Small intestine (tissue), 7 donors: ENCODE measurements around the gene CDHR1. TPM values are rescaled to one million over a fixed set of nuclear protein-coding genes. Genes with fewer than 3 reads are reported as not detected.

Experiments used
- DNase-seq, 2 donors: peaks; one replicate each; pipeline versions ENCODE4 v3.0.0 to v3.0.0-alpha.2; 2013
- FAIRE-seq: peaks from 2 replicates; lab custom pipeline; 2012; peaks lifted over from hg19 to GRCh38; lab: Jason Lieb, UNC
- H3K27ac ChIP-seq, 3 donors: one replicate each; pipeline ENCODE4 v1.5.1; 2013; ENCODE audit warnings: low read length in 2 of 3, mild to moderate bottlenecking in 2 of 3, control low read depth in 1 of 3, inconsistent platforms in 1 of 3, low read depth in 1 of 3, moderate library complexity in 1 of 3
- H3K27me3 ChIP-seq, 3 donors: one replicate each; pipeline ENCODE4 v1.6.1; 2013; ENCODE audit warnings: low read length in 3 of 3, inconsistent platforms in 1 of 3; ENCODE audit not compliant: control insufficient read depth in 3 of 3, insufficient read depth in 3 of 3
- H3K36me3 ChIP-seq, 3 donors: one replicate each; pipeline ENCODE4 v1.6.1; 2013; ENCODE audit warnings: low read length in 3 of 3, inconsistent platforms in 1 of 3, low read depth in 1 of 3, mild to moderate bottlenecking in 1 of 3, moderate library complexity in 1 of 3; ENCODE audit not compliant: control insufficient read depth in 3 of 3, insufficient read depth in 2 of 3
- H3K4me1 ChIP-seq, 3 donors: one replicate each; pipeline ENCODE4 v1.6.1; 2013; ENCODE audit warnings: low read length in 2 of 3, inconsistent platforms in 1 of 3, low read depth in 1 of 3, mild to moderate bottlenecking in 1 of 3, moderate library complexity in 1 of 3; ENCODE audit not compliant: control insufficient read depth in 3 of 3, insufficient read depth in 2 of 3
- H3K4me3 ChIP-seq, 3 donors: one replicate each; pipeline ENCODE4 v1.5.1; 2013; ENCODE audit warnings: low read length in 3 of 3, control low read depth in 1 of 3, inconsistent platforms in 1 of 3, low read depth in 1 of 3, mild to moderate bottlenecking in 1 of 3, moderate library complexity in 1 of 3
- H3K9me3 ChIP-seq, 2 donors: one replicate each; pipeline ENCODE4 v1.6.1; 2013; ENCODE audit warnings: low read depth in 1 of 2, low read length in 1 of 2; ENCODE audit not compliant: control insufficient read depth in 2 of 2, insufficient read depth in 1 of 2
- WGBS, 3 donors: extraction: QIAGEN DNeasy Blood & Tissue Kit; methylation state at CpG; one replicate each; pipeline ENCODE4 v1.1.7; 2013; 5-methylcytosine and 5-hydroxymethylcytosine counted together
- polyA plus RNA-seq, 4 donors: library from polyadenylated mRNA; stranded (reverse) in 3 of 4; unstranded in 1 of 4; fragments of 200-250 nt in 3 of 4; fragments of 120-200 nt in 1 of 4; gene quantifications; one replicate each; pipeline versions ENCODE4 v1.2.1 to v1.2.3, GENCODE V29; 2013
- donor health status: healthy with polysubstance abuse.
- donor health status: control.
- donor health status: control.
- donor health status: Bipolar disorder and iron deficiency.
- donor health status: healthy.

CDHR1 gene
- polyA plus RNA-seq, 4 donors = 0.06 to 18.2 TPM; not detected in 2

DNA sequence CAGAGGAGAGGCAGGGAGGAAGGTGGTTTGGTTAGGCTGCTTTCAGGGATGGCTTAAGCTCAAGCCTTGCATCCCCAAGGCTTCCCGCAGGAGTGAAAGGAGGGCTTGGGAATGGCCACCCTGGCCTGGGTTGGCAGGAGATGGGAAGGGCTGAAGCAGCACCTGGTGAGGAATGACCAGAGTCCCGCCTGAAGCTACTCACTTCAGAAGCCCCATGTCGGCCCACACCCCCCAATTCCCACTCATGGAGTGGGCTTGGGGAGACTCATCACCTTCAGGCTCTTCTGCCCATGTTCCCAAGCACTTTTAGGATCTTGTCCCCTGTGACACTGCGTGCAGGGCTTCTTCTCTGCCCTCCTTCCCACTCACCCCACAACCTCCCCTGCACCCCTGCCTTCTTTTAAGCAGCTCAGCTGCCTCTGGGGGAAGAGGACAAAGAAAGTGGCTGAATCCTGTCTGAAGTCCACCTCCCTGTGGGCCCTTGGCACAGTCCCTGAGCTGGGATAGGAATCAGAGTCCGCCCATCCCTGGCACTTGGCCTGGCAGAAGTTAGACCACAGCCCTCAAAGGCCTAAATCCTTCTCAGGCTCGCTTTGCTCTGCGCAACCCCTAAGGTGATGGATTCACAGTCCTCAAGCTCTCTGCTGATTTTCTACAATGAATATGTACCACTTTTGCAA, 67.0 kb downstream of the CDHR1 start:
- WGBS, 3 donors = 73 to 85% (median 83%) methylated on average over 7 of the region's 7 CpGs
- H3K36me3 ChIP-seq = no peaks in the 10 kb centered on the region
- H3K4me1 ChIP-seq = no peaks in the 10 kb centered on the region
- H3K9me3 ChIP-seq = no peaks in the 10 kb centered on the region
- no peak overlapping the region for H3K27ac ChIP-seq
- no peak for DNase-seq
- peaks cover 0 to 3% (median 0%) of the 10 kb centered on the region in 3 donors for H3K27me3 ChIP-seq
- H3K4me3 ChIP-seq = no peak overlapping the region
- no peak for FAIRE-seq

DNA sequence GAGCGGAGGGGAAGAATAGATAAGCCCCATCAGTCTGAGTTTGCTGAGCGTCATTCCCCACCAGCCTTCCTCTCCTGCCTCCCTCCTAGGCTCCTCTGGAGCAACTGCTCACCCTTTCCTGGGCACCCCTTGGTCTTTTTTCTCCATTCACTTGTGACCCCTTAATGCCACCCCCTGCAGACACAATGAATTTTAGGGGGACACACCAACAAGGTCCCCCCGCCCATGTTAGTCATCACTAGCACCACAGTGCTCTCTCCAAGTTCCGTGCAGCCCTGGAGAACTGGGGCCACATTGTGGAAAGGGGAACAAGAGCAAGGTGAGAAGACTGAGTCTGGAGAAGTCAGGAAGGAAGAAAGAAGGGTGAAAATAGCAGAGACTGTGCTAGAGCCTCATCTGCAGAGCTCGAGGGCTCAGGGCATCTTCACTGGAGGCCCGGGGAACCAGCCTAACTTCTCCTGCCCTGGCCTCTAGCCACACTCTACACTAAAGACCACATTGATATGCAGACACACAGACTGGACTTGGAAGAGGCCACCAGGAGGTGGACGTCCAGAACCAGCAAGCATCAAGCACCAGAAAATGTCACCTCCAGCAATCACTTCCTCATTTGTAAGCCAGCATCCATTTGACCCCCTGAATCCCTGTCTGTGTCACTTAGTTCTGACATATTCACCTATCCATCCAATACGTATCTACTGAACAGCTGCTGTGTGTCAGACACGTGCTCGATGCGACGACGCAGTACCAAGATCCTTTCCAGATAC, 68.0 kb downstream of the CDHR1 start:
- no peaks in the 10 kb centered on the region for H3K27me3 ChIP-seq
- no peak for DNase-seq
- H3K36me3 ChIP-seq = no peaks in the 10 kb centered on the region
- H3K4me1 ChIP-seq = no peaks in the 10 kb centered on the region
- no peak for FAIRE-seq
- WGBS, 3 donors = 75 to 91% (median 79%) methylated on average over 12 to 13 of the region's 13 CpGs
- H3K27ac ChIP-seq = no peak overlapping the region
- no peaks in the 10 kb centered on the region for H3K9me3 ChIP-seq
- no peak overlapping the region for H3K4me3 ChIP-seq

DNA sequence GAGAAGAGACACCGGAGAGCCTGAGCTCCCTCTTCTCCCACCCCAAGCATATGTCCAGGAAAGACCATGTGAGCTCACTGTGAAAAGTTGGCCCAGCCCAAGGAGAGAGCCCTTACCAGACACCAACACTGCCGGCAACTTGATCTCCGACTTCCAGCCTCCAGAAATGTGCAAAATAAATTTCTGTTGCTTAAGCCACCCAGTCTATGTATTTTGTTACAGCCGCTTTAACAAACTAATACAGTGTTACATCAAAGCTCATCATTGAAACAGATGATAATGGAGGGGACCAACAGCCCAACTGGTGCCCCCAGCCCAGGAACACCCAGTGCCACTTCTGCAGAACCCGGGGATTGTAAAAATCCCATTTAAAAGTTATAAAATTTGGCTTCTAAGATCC, 69.4 kb downstream of the CDHR1 start:
- no peak for FAIRE-seq

DNA sequence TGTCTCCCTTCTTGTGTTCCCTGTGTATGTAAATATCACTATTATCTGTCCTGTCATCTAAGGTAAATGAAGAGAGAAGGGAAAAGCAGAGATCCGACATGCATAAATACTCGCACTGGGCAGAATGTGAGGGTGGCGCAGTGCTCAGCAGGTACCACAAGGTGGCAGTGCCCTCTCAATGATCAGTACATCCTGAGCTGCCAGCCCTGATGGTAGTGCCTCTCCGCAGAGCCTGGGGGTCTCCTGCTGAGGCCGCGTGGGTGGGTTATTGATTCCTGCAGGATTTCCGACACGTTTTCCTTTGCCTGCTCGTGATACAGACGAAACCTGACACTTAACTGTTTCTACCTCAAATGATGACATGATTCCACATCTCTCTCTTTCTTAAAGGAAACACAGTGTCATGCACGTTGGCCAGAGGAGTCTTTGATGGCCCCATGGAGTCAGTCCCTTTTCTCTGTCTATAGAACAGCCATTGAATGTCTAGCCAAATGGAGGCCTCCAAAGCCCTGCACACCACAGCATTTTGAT, 70.3 kb downstream of the CDHR1 start:
- DNase-seq (peak; percentile 50 to 56), FAIRE-seq (no peak)
- 2 to 4% (median 3%) methylated on average over 11 of the region's 11 CpGs for WGBS, 3 donors
- Histone ChIP-seq H3K9me3 (no peaks in the 10 kb centered on the region), H3K36me3 (no peaks in the 10 kb centered on the region), H3K4me1 (no peaks in the 10 kb centered on the region), H3K27ac (no peak overlapping the region), H3K27me3 (no peaks in the 10 kb centered on the region), H3K4me3 (no peak overlapping the region)

More for the DNA sequence above, 69.4 kb downstream of the CDHR1 start:
- no peaks in the 10 kb centered on the region for H3K9me3 ChIP-seq
- no peak overlapping the region for H3K4me3 ChIP-seq
- no peak overlapping the region for H3K27ac ChIP-seq
- H3K27me3 ChIP-seq = no peaks in the 10 kb centered on the region
- no peaks in the 10 kb centered on the region for H3K36me3 ChIP-seq
- DNase-seq = no peak
- no peaks in the 10 kb centered on the region for H3K4me1 ChIP-seq
- 80 to 84% (median 82%) methylated on average over 5 of the region's 5 CpGs for WGBS, 3 donors

DNA sequence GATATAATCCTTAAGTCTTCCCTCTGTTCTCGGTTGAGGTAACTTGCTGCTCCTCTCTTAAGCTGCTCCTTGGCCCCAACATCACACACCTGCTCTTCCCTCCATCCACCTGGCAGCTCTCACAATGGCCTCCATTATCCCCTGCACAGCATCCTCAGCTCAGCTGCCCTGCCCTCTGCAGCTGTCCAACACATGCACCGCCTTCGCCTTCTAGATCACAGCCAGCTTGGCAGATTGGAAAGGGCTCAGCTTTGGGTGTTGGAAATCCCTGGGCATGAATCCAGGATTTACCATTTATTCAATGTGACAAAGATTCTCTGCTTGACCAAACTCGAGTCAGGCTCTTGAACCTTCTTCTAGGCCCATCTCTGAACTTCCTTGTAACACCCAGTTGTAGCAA, 71.1 kb downstream of the CDHR1 start:
- no peak for FAIRE-seq
- Histone ChIP-seq H3K9me3 (no peaks in the 10 kb centered on the region), H3K36me3 (no peaks in the 10 kb centered on the region), H3K4me1 (no peaks in the 10 kb centered on the region), H3K27ac (no peak overlapping the region), H3K27me3 (no peaks in the 10 kb centered on the region), H3K4me3 (no peak overlapping the region)
- WGBS, 3 donors = 17 to 61% (median 44%) methylated on average over 4 of the region's 4 CpGs
- DNase-seq = no peak

DNA sequence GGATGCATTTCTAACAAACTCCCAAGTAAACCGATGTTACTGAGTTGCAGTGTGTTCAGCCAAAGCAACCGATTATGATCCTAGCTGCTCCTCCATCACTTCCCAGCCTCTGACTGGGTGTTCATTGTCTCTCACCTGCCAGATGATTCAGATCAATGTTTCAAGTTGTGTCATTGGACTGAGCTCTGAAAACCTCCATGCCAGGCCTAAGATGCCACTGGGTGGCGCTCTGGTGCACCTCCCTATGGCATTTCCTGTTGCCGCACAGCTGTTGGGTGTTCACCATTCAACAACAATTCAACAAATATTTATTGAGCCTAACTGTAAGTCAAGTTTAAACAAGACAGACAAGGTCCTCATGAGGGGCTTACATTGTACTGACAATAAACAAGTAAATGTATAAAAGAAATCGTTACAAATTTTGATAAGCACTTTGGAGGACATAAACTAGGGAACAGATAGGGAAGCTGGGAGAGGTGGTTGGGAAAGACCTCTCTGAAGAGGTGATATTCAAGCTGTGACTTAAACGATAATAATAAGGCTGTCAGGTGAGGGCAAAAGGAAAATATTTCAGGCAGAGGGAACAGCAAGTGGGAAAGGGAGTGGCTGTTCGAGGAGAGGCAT, 73.3 kb downstream of the CDHR1 start:
- Histone ChIP-seq H3K4me1 (no peaks in the 10 kb centered on the region), H3K4me3 (no peak overlapping the region), H3K27me3 (no peaks in the 10 kb centered on the region), H3K27ac (no peak overlapping the region), H3K9me3 (no peaks in the 10 kb centered on the region), H3K36me3 (no peaks in the 10 kb centered on the region)
- peak; percentile 16 to 38 for DNase-seq
- FAIRE-seq = no peak
- 41 to 64% (median 63%) methylated on average over 7 of the region's 7 CpGs for WGBS, 3 donors

DNA sequence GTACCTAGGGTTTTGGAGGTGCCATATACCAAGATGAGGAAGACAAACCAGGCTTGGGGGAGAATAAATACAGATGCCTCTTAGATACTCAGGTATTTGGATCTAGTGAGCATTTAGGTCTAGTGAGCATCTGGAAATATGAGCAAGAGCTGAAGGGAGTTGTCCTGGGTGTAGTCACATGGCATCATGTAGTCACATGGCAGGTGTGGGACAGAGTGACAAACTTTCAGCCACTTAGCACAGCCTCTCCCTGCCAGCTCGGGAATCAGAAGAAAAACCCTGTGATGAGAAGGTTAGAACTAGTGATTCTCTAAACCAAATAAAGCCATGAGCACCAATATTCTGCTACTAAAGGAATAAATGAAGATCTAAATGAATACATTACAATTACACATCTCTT, 74.8 kb downstream of the CDHR1 start:
- H3K27me3 ChIP-seq = no peaks in the 10 kb centered on the region
- no peaks in the 10 kb centered on the region for H3K4me1 ChIP-seq
- WGBS, 3 donors = 68 to 83% (median 73%) methylated on average over 1 of the region's 1 CpG
- DNase-seq (no peak), FAIRE-seq (no peak)
- H3K27ac ChIP-seq = no peak overlapping the region
- no peak overlapping the region for H3K4me3 ChIP-seq
- H3K9me3 ChIP-seq = no peaks in the 10 kb centered on the region
- no peaks in the 10 kb centered on the region for H3K36me3 ChIP-seq
